HepG2 (cell line): ENCODE measurements around the gene DYSF. TPM values are rescaled to one million over a fixed set of nuclear protein-coding genes. Genes with fewer than 3 reads are reported as not detected.

Source experiments
- ATAC-seq: fragments of 200-7000 bp; cut with Tn5 transposase; 3 replicates; pipeline ENCODE4 v1.9.1; 2020; ENCODE audit warnings: mild to moderate bottlenecking, moderate library complexity
- BruUV-seq: library from RNA; stranded (reverse); fragments of 400-500 nt; replicated peaks from 2 replicates; lab custom pipeline; 2021; lab: Mats Ljungman, UMichigan
- CTCF ChIA-PET: fragments of 300-600 bp; formaldehyde crosslinking; extraction: SDS; loops from one replicate; lab custom pipeline; 2021; ENCODE audit warnings: low total read pairs, inconsistent platforms, low intra/inter-chr PET ratio; lab: Yijun Ruan, JAX
- POLR2A ChIA-PET: fragments of 350-600 bp; sonication (Branson Sonifier 250); formaldehyde crosslinking; loops from one replicate; lab custom pipeline; 2020; ENCODE audit warnings: antibody characterized with exemption, inconsistent platforms; lab: Yijun Ruan, JAX
- DNase-seq: peaks from one replicate; pipeline ENCODE4 v3.0.0-alpha.2; 2015; ENCODE audit warnings: low spot score
- FAIRE-seq: peaks from 3 replicates; lab custom pipeline; 2011; peaks lifted over from hg19 to GRCh38; lab: Jason Lieb, UNC
- H2AFZ ChIP-seq: one replicate; pipeline ENCODE4 v1.6.1; 2011; ENCODE audit warnings: low read length, inconsistent platforms
- H3K27ac ChIP-seq: fragments of 300-600 bp; 3 replicates; pipeline ENCODE4 v1.8.0; 2011; ENCODE audit warnings: mixed run types, mild to moderate bottlenecking, mixed read lengths, low read length, inconsistent platforms; ENCODE audit not compliant: insufficient read depth; ENCODE audit errors: extremely low read length
- H3K27me3 ChIP-seq, 2 experiments: fragments of 200-600 bp in 1 of 2; 2 replicates in 1 of 2; 3 replicates in 1 of 2; pipeline versions ENCODE4 v1.6.0 to v1.8.0; 2011; ENCODE audit warnings: low read length in 2 of 2, mild to moderate bottlenecking in 2 of 2, moderate library complexity in 2 of 2, inconsistent platforms in 1 of 2; ENCODE audit not compliant: insufficient read depth in 2 of 2, control insufficient read depth in 1 of 2
- H3K36me3 ChIP-seq, 2 experiments: fragments of 200-600 bp in 1 of 2; replicated peaks in 1 of 2; 2 replicates in 1 of 2; 3 replicates in 1 of 2; pipeline versions ENCODE4 v1.5.1 to v1.8.0; 2011; ENCODE audit warnings: low read length in 2 of 2, inconsistent platforms in 1 of 2; ENCODE audit not compliant: insufficient read depth in 2 of 2, control insufficient read depth in 1 of 2
- H3K4me1 ChIP-seq: 2 replicates; pipeline ENCODE4 v1.5.1; 2012; ENCODE audit warnings: low read length, inconsistent platforms; ENCODE audit not compliant: insufficient read depth
- H3K4me2 ChIP-seq: 2 replicates; pipeline ENCODE4 v1.6.0; 2011; ENCODE audit warnings: low read depth, low read length, inconsistent platforms
- H3K4me3 ChIP-seq, 3 experiments: fragments of 200-600 bp in 1 of 3; sonication (generic), shearing (Covaris generic) in 1 of 3; replicated peaks in 1 of 3; 2 replicates each; pipeline ENCODE4 v1.5.1; 2011 to 2016; ENCODE audit warnings: low read length in 3 of 3, inconsistent platforms in 2 of 3, low read depth in 2 of 3, mild to moderate bottlenecking in 2 of 3, control low read depth in 1 of 3, mixed read lengths in 1 of 3; ENCODE audit not compliant: insufficient read depth in 1 of 3
- H3K79me2 ChIP-seq: one replicate; pipeline ENCODE4 v1.6.1; 2011; ENCODE audit warnings: low read length, inconsistent platforms; ENCODE audit not compliant: insufficient read depth
- H3K9ac ChIP-seq: 2 replicates; pipeline ENCODE4 v1.6.0; 2011; ENCODE audit warnings: mild to moderate bottlenecking, low read depth, low read length, inconsistent platforms; ENCODE audit not compliant: insufficient read depth
- H3K9me3 ChIP-seq: 2 replicates; pipeline ENCODE4 v1.5.1; 2012; ENCODE audit warnings: mild to moderate bottlenecking, low read length
- H4K20me1 ChIP-seq: 2 replicates; pipeline ENCODE4 v1.6.0; 2011; ENCODE audit warnings: inconsistent platforms, mild to moderate bottlenecking, low read length, moderate library complexity; ENCODE audit not compliant: insufficient read depth
- DNMT3B ChIP-seq: conservative IDR thresholded peaks from 2 replicates; pipeline ENCODE4 v1.6.1; 2016; ENCODE audit warnings: missing biosample characterization, control low read depth
- HNRNPH1 ChIP-seq: fragments of 200-400 bp; formaldehyde crosslinking; optimal IDR thresholded peaks from 2 replicates; pipeline ENCODE3; 2017; ENCODE audit warnings: mild to moderate bottlenecking, low read depth, low read length
- POLR2A ChIP-seq, 2 experiments: IDR thresholded peaks; 2 replicates each; pipeline ENCODE4 v1.6.1; 2011; ENCODE audit warnings: low read depth in 2 of 2, low read length in 2 of 2, mild to moderate bottlenecking in 1 of 2, moderate library complexity in 1 of 2; ENCODE audit not compliant: insufficient read depth in 1 of 2
- SETDB1 ChIP-seq: sonication (generic); formaldehyde crosslinking; IDR thresholded peaks from 2 replicates; pipeline ENCODE4 v1.5.1; 2020; ENCODE audit warnings: missing genetic modification reagents, mild to moderate bottlenecking, borderline replicate concordance
- SIN3B ChIP-seq: fragments of 150-350 bp; IDR thresholded peaks from 2 replicates; pipeline ENCODE4 v1.6.1; 2014; ENCODE audit warnings: low read length
- SMARCC2 ChIP-seq: fragments of 450-650 bp; IDR thresholded peaks from 2 replicates; pipeline ENCODE4 v1.6.1; 2017; ENCODE audit warnings: antibody characterized with exemption, mild to moderate bottlenecking
- SP4 ChIP-seq: sonication (generic); formaldehyde crosslinking; IDR thresholded peaks from 2 replicates; pipeline ENCODE4 v1.8.1; 2023; ENCODE audit warnings: mild to moderate bottlenecking, missing genetic modification reagents
- ZBTB21 ChIP-seq: sonication (generic); formaldehyde crosslinking; IDR thresholded peaks from 2 replicates; pipeline ENCODE4 v1.4.0; 2020; ENCODE audit warnings: missing genetic modification reagents
- WGBS: methylation state at CpG from one replicate; pipeline ENCODE4 v1.1.6; 2017; ENCODE audit warnings: low lambda C conversion rate; 5-methylcytosine and 5-hydroxymethylcytosine counted together
- in situ Hi-C: cut with HindIII; loops from 2 replicates; pipeline ENCODE4 v1.10.0; 2017; ENCODE audit warnings: low pct_unique_long_range_greater_than_20kb; ENCODE audit not compliant: extremely low pct_ligation_motif_present
- intact Hi-C: fragments of 100-400 bp; cut with micrococcal nuclease; formaldehyde crosslinking; loops from one replicate; pipeline ENCODE4 v1.10.0; 2022; ENCODE audit not compliant: unreplicated experiment
- polyA plus RNA-seq, 8 experiments: library from polyadenylated mRNA; depleted of rRNA in 3 of 8; stranded (reverse) in 7 of 8; unstranded in 1 of 8; fragments of >200 nt; fragmentation: Illumina TruSeq in 4 of 8; extraction: Trizol in 4 of 8; gene quantifications; 2 replicates each; pipeline versions ENCODE4 v1.2.1 to v1.2.3, GENCODE V29; 2011 to 2016; ENCODE audit warnings: low read depth in 4 of 8, missing spikeins in 1 of 8, mixed read lengths in 1 of 8; ENCODE audit not compliant: insufficient read depth in 1 of 8
- total RNA-seq, 5 experiments: library from RNA; depleted of rRNA; stranded (reverse); fragments of >200 nt; fragmentation: Illumina TruSeq; extraction: Trizol; gene quantifications; 2 replicates each; pipeline ENCODE4 v1.2.3, GENCODE V29; 2016; ENCODE audit warnings: low read depth in 1 of 5
- TF ChIP-seq, protein P1 (sequence below): sonication (generic); formaldehyde crosslinking; IDR thresholded peaks from 2 replicates; pipeline ENCODE4 v1.4.0; 2020; ENCODE audit warnings: missing genetic modification reagents, mild to moderate bottlenecking, borderline replicate concordance
- TF ChIP-seq, protein P2 (sequence below): sonication (generic); formaldehyde crosslinking; IDR thresholded peaks from 2 replicates; pipeline ENCODE4 v1.4.0; 2020; ENCODE audit warnings: missing genetic modification reagents, borderline replicate concordance

The DYSF gene
- total and polyA plus RNA-seq, 2 of the 13 experiments (the other 11 are each of a cell fraction or from before 2014, with no cell fraction given): 0.15 to 2.4 TPM

DNA sequence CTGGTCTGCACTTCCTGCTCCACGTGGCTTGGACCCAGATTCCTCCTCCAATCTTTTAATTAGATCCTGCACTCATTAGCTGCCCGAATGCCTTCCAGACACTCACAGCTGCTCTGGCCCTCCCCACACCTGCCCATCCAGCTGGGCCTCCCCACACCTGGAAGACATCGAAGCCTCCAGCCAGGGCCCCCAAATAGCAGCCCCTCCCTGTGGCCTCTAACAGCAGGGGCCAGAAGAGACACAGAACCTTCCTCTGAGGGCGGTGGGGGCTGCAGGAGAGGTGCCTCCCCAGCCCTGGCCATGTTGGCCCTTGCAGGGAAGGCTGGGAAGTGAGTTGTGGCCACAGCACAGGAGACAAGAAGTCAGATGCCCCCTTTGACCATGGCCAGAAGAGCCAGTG, 252.8 kb downstream of the DYSF start (continued):
- TF ChIP-seq, protein P1, sequence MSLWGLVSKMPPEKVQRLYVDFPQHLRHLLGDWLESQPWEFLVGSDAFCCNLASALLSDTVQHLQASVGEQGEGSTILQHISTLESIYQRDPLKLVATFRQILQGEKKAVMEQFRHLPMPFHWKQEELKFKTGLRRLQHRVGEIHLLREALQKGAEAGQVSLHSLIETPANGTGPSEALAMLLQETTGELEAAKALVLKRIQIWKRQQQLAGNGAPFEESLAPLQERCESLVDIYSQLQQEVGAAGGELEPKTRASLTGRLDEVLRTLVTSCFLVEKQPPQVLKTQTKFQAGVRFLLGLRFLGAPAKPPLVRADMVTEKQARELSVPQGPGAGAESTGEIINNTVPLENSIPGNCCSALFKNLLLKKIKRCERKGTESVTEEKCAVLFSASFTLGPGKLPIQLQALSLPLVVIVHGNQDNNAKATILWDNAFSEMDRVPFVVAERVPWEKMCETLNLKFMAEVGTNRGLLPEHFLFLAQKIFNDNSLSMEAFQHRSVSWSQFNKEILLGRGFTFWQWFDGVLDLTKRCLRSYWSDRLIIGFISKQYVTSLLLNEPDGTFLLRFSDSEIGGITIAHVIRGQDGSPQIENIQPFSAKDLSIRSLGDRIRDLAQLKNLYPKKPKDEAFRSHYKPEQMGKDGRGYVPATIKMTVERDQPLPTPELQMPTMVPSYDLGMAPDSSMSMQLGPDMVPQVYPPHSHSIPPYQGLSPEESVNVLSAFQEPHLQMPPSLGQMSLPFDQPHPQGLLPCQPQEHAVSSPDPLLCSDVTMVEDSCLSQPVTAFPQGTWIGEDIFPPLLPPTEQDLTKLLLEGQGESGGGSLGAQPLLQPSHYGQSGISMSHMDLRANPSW: no peak
- no peak for TF ChIP-seq SETDB1
- TF ChIP-seq ZBTB21 (CRISPR knock-in tag): no peak

DNA sequence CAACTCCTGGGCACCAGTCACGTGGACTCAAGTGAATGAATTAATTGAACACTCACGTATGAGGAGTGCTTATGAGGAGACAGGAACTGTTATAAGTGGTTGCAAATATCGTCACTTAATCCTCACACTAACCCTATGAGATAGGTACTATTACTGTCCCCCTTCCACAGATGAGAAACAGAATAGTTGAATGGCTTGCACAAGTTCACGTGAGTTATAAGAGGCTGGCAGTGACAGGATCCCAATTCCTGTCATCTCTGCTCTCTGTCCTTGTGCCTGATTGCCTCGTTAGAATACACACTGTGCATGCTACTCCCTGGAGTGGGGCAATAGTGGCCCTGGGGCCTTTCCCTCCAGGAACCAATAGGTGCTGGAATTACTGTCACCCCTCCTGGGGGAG, 253.5 kb downstream of the DYSF start:
- Histone ChIP-seq H4K20me1 (no peaks in the 10 kb centered on the region), H3K4me3 (no peak overlapping the region), H3K36me3 (no peaks in the 10 kb centered on the region), H3K9me3 (no peaks in the 10 kb centered on the region), H3K4me1 (peaks cover 20% of the 10 kb centered on the region), H3K27ac (no peak overlapping the region), H3K79me2 (no peaks in the 10 kb centered on the region), H3K27me3 (peaks cover under 1 to 11% of the 10 kb centered on the region in 2 experiments; a peak in 2 of 5 replicates)
- intact Hi-C loops (no loop called here), in situ Hi-C loops (no loop called here)
- CTCF ChIA-PET: no interaction called here
- DNase-seq (no peak), ATAC-seq (no peak), FAIRE-seq (no peak)
- BruUV-seq: no TSS peak
- TF ChIP-seq POLR2A (IDR thresholded peaks at IDR 0.05; ENCODE audit: insufficient read depth in 1 of 2, low read depth in 2 of 2, low read length in 2 of 2) (no peak), SMARCC2 (no peak), DNMT3B (CRISPR knock-in tag) (no peak), HNRNPH1 (no peak), SP4 (CRISPR knock-in tag) (no peak), SIN3B (no peak)
- TF ChIP-seq, protein P2, sequence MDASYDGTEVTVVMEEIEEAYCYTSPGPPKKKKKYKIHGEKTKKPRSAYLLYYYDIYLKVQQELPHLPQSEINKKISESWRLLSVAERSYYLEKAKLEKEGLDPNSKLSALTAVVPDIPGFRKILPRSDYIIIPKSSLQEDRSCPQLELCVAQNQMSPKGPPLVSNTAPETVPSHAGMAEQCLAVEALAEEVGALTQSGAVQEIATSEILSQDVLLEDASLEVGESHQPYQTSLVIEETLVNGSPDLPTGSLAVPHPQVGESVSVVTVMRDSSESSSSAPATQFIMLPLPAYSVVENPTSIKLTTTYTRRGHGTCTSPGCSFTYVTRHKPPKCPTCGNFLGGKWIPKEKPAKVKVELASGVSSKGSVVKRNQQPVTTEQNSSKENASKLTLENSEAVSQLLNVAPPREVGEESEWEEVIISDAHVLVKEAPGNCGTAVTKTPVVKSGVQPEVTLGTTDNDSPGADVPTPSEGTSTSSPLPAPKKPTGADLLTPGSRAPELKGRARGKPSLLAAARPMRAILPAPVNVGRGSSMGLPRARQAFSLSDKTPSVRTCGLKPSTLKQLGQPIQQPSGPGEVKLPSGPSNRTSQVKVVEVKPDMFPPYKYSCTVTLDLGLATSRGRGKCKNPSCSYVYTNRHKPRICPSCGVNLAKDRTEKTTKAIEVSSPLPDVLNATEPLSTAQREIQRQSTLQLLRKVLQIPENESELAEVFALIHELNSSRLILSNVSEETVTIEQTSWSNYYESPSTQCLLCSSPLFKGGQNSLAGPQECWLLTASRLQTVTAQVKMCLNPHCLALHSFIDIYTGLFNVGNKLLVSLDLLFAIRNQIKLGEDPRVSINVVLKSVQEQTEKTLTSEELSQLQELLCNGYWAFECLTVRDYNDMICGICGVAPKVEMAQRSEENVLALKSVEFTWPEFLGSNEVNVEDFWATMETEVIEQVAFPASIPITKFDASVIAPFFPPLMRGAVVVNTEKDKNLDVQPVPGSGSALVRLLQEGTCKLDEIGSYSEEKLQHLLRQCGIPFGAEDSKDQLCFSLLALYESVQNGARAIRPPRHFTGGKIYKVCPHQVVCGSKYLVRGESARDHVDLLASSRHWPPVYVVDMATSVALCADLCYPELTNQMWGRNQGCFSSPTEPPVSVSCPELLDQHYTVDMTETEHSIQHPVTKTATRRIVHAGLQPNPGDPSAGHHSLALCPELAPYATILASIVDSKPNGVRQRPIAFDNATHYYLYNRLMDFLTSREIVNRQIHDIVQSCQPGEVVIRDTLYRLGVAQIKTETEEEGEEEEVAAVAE: no peak
- TF ChIP-seq, all 625 proteins: peak for 0
- POLR2A ChIA-PET: no interaction called here
- no peak overlapping the region for H3K9ac ChIP-seq
- no peak overlapping the region for H3K4me2 ChIP-seq
- H2AFZ ChIP-seq: no peak overlapping the region
- 6% methylated on average over 5 of the region's 5 CpGs for WGBS
